ENCODE data around the gene SLC9C2.
"Not testable (repeated sequence)": the region's sequence is repeated elsewhere in the genome, so short reads cannot be mapped to it uniquely, and the experiment has no call there.

GRCh38 chr1:173591138-173591537 lies 11.7 kb downstream of the SLC9C2 start:
- TF ChIP-seq CTCF (IDR thresholded peaks at IDR 0.05; ENCODE audit: insufficient read depth, low read length, poor library complexity, severe bottlenecking); EZH2phosphoT487 (conservative IDR thresholded peaks at IDR 0.05; ENCODE audit: low read length): not testable (repeated sequence)
